Tibial nerve (tissue), 4 donors: ENCODE measurements around the gene ATF7IP. TPM values are rescaled to one million over a fixed set of nuclear protein-coding genes. Genes with fewer than 3 reads are reported as not detected.

Experiments
- DNase-seq, 2 donors: peaks; one replicate each; pipeline ENCODE4 v3.0.0-alpha.2; 2019; ENCODE audit warnings: low spot score in 2 of 2
- H3K27ac ChIP-seq, 4 donors: fragments of 200-600 bp; sonication (generic) in 3 of 4; one replicate each; pipeline ENCODE4 v1.5.1; 2017 to 2019; ENCODE audit warnings: mild to moderate bottlenecking in 1 of 4
- H3K27me3 ChIP-seq, 2 donors: fragments of 200-600 bp; sonication (generic) in 1 of 2; one replicate each; pipeline versions ENCODE4 v1.5.1 to v1.6.0; 2017 to 2019
- H3K36me3 ChIP-seq, 3 donors: fragments of 200-600 bp; sonication (generic); one replicate each; pipeline ENCODE4 v1.5.1; 2018 to 2019
- H3K4me1 ChIP-seq, 4 donors: fragments of 200-600 bp; sonication (generic) in 3 of 4; one replicate each; pipeline ENCODE4 v1.5.1; 2017 to 2019
- H3K4me3 ChIP-seq, 4 donors: fragments of 200-600 bp; sonication (generic) in 3 of 4; one replicate each; pipeline ENCODE4 v1.5.1; 2017 to 2019; ENCODE audit warnings: mild to moderate bottlenecking in 1 of 4, moderate library complexity in 1 of 4
- H3K9me3 ChIP-seq, 4 donors: fragments of 200-600 bp; sonication (generic) in 3 of 4; one replicate each; pipeline ENCODE4 v1.5.1; 2017 to 2019
- EP300 ChIP-seq, 2 donors: sonication (generic); formaldehyde crosslinking; IDR thresholded peaks; one replicate each; pipeline ENCODE4 v1.6.1; 2017; ENCODE audit warnings: antibody characterized with exemption in 2 of 2, mild to moderate bottlenecking in 1 of 2
- POLR2A ChIP-seq, 2 donors: fragments of 450-650 bp; IDR thresholded peaks; one replicate each; pipeline ENCODE4 v1.6.1; 2017; ENCODE audit warnings: antibody characterized with exemption in 2 of 2, mild to moderate bottlenecking in 2 of 2, moderate library complexity in 2 of 2
- WGBS, 2 donors: methylation state at CpG; one replicate each; pipeline ENCODE4 v1.1.5; 2018; 5-methylcytosine and 5-hydroxymethylcytosine counted together
- total RNA-seq, 4 donors: library from RNA; depleted of rRNA; stranded (reverse); fragments of >200 nt; gene quantifications; one replicate each; pipeline ENCODE4 v1.1.0, GENCODE V29; 2016
- TF ChIP-seq, protein P1 (sequence below), 5 experiments: fragments of 200-600 bp in 3 of 5; fragments of 450-650 bp in 2 of 5; sonication (generic) in 3 of 5; IDR thresholded peaks; one replicate each; pipeline ENCODE4 v1.5.1; 2016 to 2019; ENCODE audit warnings: antibody characterized with exemption in 5 of 5, mild to moderate bottlenecking in 3 of 5, moderate library complexity in 2 of 5

ATF7IP gene
- total RNA-seq, 4 donors from 2014 or later: 35.5 to 63.4 (median 48.2) TPM

DNA sequence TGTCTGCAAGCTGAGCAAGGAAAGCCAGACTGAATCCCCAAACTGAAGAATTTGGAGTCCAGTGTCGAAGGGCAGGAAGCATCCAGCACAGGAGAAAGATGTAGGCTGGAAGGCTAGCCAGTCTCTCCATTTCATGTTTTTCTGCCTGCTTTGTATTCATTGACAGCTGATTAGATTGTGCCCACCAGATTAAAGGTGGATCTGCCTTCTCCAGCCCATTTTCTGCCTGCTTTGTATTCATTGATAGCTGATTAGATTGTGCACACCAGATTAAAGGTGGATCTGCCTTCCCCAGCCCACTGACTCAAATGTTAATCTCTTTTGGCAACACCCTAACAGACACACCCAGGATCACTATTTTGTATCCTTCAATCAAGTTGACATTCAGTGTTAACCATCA lies 116.9 kb downstream of the ATF7IP start:
- Histone ChIP-seq H3K9me3 (peaks cover 0 to 8% (median 2%) of the 10 kb centered on the region in 4 donors), H3K27me3 (no peaks in the 10 kb centered on the region), H3K4me3 (no peak overlapping the region), H3K27ac (no peak overlapping the region), H3K4me1 (no peaks in the 10 kb centered on the region), H3K36me3 (peaks cover 21 to 99% (median 40%) of the 10 kb centered on the region in 3 donors)
- TF ChIP-seq, protein P1, sequence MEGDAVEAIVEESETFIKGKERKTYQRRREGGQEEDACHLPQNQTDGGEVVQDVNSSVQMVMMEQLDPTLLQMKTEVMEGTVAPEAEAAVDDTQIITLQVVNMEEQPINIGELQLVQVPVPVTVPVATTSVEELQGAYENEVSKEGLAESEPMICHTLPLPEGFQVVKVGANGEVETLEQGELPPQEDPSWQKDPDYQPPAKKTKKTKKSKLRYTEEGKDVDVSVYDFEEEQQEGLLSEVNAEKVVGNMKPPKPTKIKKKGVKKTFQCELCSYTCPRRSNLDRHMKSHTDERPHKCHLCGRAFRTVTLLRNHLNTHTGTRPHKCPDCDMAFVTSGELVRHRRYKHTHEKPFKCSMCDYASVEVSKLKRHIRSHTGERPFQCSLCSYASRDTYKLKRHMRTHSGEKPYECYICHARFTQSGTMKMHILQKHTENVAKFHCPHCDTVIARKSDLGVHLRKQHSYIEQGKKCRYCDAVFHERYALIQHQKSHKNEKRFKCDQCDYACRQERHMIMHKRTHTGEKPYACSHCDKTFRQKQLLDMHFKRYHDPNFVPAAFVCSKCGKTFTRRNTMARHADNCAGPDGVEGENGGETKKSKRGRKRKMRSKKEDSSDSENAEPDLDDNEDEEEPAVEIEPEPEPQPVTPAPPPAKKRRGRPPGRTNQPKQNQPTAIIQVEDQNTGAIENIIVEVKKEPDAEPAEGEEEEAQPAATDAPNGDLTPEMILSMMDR (IDR thresholded peaks at IDR 0.05): no peak
- TF ChIP-seq POLR2A (IDR thresholded peaks at IDR 0.05) (no peak), EP300 (IDR thresholded peaks at IDR 0.05) (no peak)
- 96 to 100% methylated on average over 1 of the region's 1 CpG for WGBS, 2 donors
- no peak for DNase-seq

- H3K27me3 ChIP-seq: no peaks in the 10 kb centered on the region
- no peak overlapping the region for H3K27ac ChIP-seq
- no peak for DNase-seq
- peaks cover 21 to 99% (median 40%) of the 10 kb centered on the region in 3 donors for H3K36me3 ChIP-seq
- TF ChIP-seq, protein P1 (IDR thresholded peaks at IDR 0.05): no peak
- TF ChIP-seq EP300 (IDR thresholded peaks at IDR 0.05): no peak
- TF ChIP-seq POLR2A (IDR thresholded peaks at IDR 0.05): no peak
- H3K9me3 ChIP-seq: peaks cover 0 to 3% (median 0%) of the 10 kb centered on the region in 4 donors
- no peak overlapping the region for H3K4me3 ChIP-seq
- 94 to 95% methylated on average over 2 of the region's 2 CpGs for WGBS, 2 donors
- no peaks in the 10 kb centered on the region for H3K4me1 ChIP-seq
Observed at GRCh38 chr12:14482886-14483285, 117.4 kb downstream of the ATF7IP start.

DNA sequence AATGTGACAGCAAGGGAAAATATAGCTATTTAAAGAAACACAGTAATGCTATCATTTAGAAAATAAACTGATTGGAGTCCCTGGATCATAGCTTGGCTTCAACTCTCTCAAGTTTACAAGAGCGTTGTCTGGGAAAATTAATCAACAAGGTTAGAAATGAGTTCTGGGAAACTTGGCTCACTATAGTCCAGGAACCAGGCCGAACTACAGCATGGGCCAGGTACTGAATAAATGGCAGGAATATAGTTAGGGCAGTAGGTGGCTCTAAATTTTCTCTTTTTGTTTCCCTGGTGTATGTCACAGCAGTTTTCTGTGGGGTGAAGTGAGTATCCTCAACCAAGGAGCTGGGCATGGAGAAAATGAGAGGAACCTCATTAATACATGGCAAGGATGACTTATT lies 129.8 kb downstream of the ATF7IP start:
- no peak overlapping the region for H3K27ac ChIP-seq
- no peaks in the 10 kb centered on the region for H3K4me1 ChIP-seq
- DNase-seq: no peak
- H3K4me3 ChIP-seq: no peak overlapping the region
- 93 to 94% methylated on average over 2 of the region's 2 CpGs for WGBS, 2 donors
- TF ChIP-seq, protein P1 (IDR thresholded peaks at IDR 0.05): no peak
- TF ChIP-seq EP300 (IDR thresholded peaks at IDR 0.05) (no peak), POLR2A (IDR thresholded peaks at IDR 0.05) (no peak)
- H3K27me3 ChIP-seq: no peaks in the 10 kb centered on the region
- H3K9me3 ChIP-seq: no peaks in the 10 kb centered on the region
- peaks cover 3 to 93% (median 9%) of the 10 kb centered on the region in 3 donors for H3K36me3 ChIP-seq

- Histone ChIP-seq H3K4me1 (no peaks in the 10 kb centered on the region), H3K4me3 (no peak overlapping the region), H3K27ac (no peak overlapping the region), H3K36me3 (peaks cover 0 to 38% (median 0%) of the 10 kb centered on the region in 3 donors), H3K27me3 (no peaks in the 10 kb centered on the region), H3K9me3 (no peaks in the 10 kb centered on the region)
- WGBS, 2 donors: 83 to 87% methylated on average over 6 of the region's 6 CpGs
- no peak for DNase-seq
- TF ChIP-seq POLR2A (IDR thresholded peaks at IDR 0.05) (no peak), EP300 (IDR thresholded peaks at IDR 0.05) (no peak)
- TF ChIP-seq, protein P1 (IDR thresholded peaks at IDR 0.05): no peak
Observed at GRCh38 chr12:14505626-14506596, 140.4 kb downstream of the ATF7IP start.

GRCh38 chr12:14510574-14510973 lies 145.1 kb downstream of the ATF7IP start:
- no peaks in the 10 kb centered on the region for H3K27me3 ChIP-seq
- DNase-seq: no peak
- no peaks in the 10 kb centered on the region for H3K9me3 ChIP-seq
- H3K4me1 ChIP-seq: no peaks in the 10 kb centered on the region
- H3K27ac ChIP-seq: no peak overlapping the region
- peaks cover 0 to 7% (median 0%) of the 10 kb centered on the region in 3 donors for H3K36me3 ChIP-seq
- 54 to 66% methylated on average over 3 of the region's 3 CpGs for WGBS, 2 donors
- no peak overlapping the region for H3K4me3 ChIP-seq
- no peak for TF ChIP-seq EP300 (IDR thresholded peaks at IDR 0.05)
- TF ChIP-seq, protein P1 (IDR thresholded peaks at IDR 0.05): no peak
- no peak for TF ChIP-seq POLR2A (IDR thresholded peaks at IDR 0.05)
